HG02885 (cell line): ENCODE results near the gene OR2F2.

Experiments used
- ATAC-seq: cut with Tn5 transposase; IDR thresholded peaks from one replicate; pipeline ENCODE4 v1.9.1; 2021; ENCODE audit warnings: mild to moderate bottlenecking; ENCODE audit not compliant: unreplicated experiment, poor library complexity

Gene OR2F2

GRCh38 chr7:143913945-143914615, 21.0 kb upstream of the OR2F2 start:
- ATAC-seq = no peak

GRCh38 chr7:143914938-143915652, 19.9 kb upstream of the OR2F2 start:
- no peak for ATAC-seq

GRCh38 chr7:143924851-143925250, 10.2 kb upstream of the OR2F2 start:
- no peak for ATAC-seq

GRCh38 chr7:143929224-143929920, 5.7 kb upstream of the OR2F2 start:
- peak; percentile 70 for ATAC-seq

- no peak for ATAC-seq
Measured at GRCh38 chr7:143931739-143932138, 3.3 kb upstream of the OR2F2 start.

GRCh38 chr7:143936087-143937009, 1.3 kb downstream of the OR2F2 start:
- ATAC-seq = no peak

- no peak for ATAC-seq
Measured at GRCh38 chr7:143938379-143939243, 3.6 kb downstream of the OR2F2 start.

GRCh38 chr7:143945423-143945822, 10.4 kb downstream of the OR2F2 start:
- no peak for ATAC-seq

GRCh38 chr7:143947111-143947510, 12.1 kb downstream of the OR2F2 start:
- no peak for ATAC-seq

- ATAC-seq = no peak
Measured at GRCh38 chr7:143948733-143949132, 13.7 kb downstream of the OR2F2 start.

GRCh38 chr7:143953421-143953820, 18.4 kb downstream of the OR2F2 start:
- no peak for ATAC-seq

- no peak for ATAC-seq
Measured at GRCh38 chr7:143954135-143954534, 19.1 kb downstream of the OR2F2 start.

- no peak for ATAC-seq
Measured at GRCh38 chr7:143954544-143954943, 19.5 kb downstream of the OR2F2 start, which contains the start of gene OR2F1. TSS of gene OR2F1 (plus strand) at chr7:143954844. CDS start at chr7:143959971, 5,127 bp downstream.

GRCh38 chr7:143958781-143959180, 23.7 kb downstream of the OR2F2 start:
- ATAC-seq = no peak

GRCh38 chr7:143960813-143961610, 26.0 kb downstream of the OR2F2 start:
- ATAC-seq = no peak

- no peak for ATAC-seq
Measured at GRCh38 chr7:143965280-143965679, 30.2 kb downstream of the OR2F2 start.

GRCh38 chr7:143967398-143967797, 32.4 kb downstream of the OR2F2 start:
- no peak for ATAC-seq

GRCh38 chr7:143973870-143974416, 38.9 kb downstream of the OR2F2 start:
- no peak for ATAC-seq
